HG03103 (cell line): ENCODE data around the gene GNAL.
"Not testable (repeated sequence)": the region's sequence is repeated elsewhere in the genome, so short reads cannot be mapped to it uniquely, and the experiment has no call there.

Experiments used
- ATAC-seq: cut with Tn5 transposase; IDR thresholded peaks from one replicate; pipeline ENCODE4 v1.9.1; 2021; ENCODE audit warnings: low read depth; ENCODE audit not compliant: unreplicated experiment

GNAL gene

DNA sequence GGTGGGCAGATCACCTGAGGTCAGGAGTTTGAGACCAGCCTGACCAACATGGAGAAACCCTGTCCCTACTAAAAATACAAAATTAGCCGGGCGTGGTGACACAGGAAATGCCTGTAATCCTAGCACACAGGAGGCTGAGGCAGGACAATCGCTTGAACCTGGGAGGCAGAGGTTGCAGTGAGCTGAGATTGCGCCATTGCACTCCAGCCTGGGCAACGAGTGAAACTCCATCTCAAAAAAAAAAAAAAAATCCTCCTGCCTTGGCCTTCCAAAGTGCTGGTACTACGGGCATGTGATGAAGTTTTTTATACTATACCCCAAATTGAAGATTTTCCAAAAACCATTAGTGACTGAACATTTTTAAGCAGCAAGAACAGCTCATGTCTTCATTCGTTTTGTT, 203.4 kb downstream of the GNAL start:
- not testable (repeated sequence) for ATAC-seq

GRCh38 chr18:11897781-11898180, 208.7 kb downstream of the GNAL start:
- ATAC-seq: no peak

DNA sequence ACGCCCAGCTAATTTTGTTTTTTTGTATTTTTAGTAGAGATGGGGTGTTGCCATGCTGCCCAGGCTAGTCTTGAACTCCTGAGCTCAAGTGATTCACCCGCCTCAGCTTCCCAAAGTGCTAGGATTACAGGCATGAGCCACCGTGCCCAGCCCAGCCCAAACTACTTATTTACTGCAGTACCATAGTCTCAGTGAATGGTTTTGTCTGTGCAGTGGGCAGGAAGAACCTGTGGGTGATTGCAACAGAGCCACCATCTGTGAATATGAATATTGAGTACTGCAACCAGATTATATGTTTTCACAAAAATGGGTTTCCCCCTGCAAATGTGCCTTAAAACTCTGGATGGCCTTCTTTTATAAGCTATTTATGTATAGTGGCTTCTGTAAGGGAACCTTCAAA, 210.0 kb downstream of the GNAL start:
- ATAC-seq: no peak

GRCh38 chr18:11901826-11902438, 212.9 kb downstream of the GNAL start:
- ATAC-seq: no peak

- ATAC-seq: no peak
Observed at GRCh38 chr18:11902522-11903292, 213.6 kb downstream of the GNAL start.

DNA sequence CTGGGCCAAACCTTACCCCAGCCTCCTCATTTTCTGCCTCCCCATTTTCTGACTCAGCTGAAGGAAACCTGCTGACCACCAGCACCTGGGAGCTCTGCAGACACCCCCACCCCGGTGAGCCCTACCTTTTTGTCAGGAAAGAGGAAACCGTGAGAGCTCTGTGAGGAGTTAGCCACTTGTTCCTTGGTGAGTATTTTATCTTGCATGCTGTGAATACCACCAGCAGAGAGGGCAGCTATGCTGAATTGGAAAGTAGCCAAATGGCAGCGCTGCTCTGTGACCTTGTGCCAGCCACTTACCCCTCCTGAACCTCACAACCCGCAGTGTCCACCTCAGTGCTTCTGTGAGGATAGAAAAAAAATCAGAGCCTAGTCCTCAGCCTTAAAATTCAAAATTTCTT, 216.5 kb downstream of the GNAL start:
- no peak for ATAC-seq

- no peak for ATAC-seq
Observed at GRCh38 chr18:11906176-11906575, 217.1 kb downstream of the GNAL start.

GRCh38 chr18:11906926-11907874, 218.1 kb downstream of the GNAL start:
- no peak for ATAC-seq

DNA sequence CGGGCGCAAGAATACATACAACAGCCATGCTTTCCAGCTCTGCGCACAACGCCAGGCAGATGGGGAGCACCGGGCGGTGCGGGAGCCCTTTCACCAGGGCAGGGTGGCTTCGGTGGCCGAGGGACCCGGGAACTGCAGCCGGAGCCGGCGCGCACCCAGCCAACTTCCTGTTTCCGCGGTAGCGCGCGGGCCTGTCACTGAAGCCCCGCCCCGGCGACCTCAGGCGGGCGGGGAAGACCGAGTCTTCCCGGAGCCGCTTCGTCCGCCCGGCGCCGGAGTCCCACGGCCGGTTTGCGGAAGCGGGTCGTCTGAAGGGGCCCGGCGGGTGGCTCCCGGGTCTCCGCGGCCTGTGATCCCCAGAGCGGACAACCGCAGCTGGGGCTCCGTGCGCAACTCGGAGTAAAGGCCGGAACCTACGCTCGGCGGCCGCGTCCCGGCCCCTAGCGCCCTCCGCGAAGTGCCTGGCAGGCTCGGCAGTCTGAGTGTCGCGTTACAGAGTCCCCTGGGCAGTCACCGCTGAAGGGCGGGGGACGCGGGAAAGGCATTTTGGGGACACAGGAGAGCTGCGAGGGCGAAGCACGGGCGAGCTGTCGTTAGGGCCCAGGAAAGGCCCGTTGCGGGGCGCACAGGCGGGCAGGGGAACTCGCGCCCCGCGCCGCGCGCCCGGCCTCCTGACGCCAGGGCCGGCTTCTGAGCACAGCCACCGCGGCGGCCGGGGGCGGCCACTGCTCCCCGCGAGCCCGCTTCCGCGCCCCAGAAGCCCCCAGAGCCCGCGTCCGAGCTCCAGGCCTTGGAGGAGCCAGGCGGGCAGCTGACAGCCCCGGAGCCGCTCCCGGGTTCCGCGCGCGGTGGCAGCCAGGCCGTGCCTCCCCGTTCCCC, 219.4 kb downstream of the GNAL start, which contains the start of gene MPPE1:
Gene MPPE1, minus strand, starts transcription at position 136 of the 879 bp plus-strand sequence. CDS start 11,053 bp downstream, outside the sequence.
- ATAC-seq: peak; percentile 78

DNA sequence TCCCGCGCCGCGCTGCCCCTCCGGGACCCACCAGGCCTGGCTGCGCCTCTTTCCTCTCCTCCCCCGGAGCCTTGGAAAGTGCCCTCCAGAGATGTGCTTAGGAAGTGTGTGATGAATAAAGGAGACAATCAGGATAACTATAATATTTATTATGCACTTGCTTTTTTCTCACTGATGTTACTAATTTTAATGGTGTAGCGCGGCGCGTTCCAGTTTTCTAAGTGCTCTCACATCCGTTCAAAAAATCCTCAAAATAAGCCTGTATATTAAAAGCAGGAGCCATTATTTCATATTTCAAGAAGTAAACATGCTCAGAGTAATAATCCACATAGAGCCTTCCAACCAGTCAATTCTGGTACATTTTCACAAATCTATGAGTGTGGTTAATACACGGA, 220.0 kb downstream of the GNAL start:
- peak; percentile 23 for ATAC-seq

DNA sequence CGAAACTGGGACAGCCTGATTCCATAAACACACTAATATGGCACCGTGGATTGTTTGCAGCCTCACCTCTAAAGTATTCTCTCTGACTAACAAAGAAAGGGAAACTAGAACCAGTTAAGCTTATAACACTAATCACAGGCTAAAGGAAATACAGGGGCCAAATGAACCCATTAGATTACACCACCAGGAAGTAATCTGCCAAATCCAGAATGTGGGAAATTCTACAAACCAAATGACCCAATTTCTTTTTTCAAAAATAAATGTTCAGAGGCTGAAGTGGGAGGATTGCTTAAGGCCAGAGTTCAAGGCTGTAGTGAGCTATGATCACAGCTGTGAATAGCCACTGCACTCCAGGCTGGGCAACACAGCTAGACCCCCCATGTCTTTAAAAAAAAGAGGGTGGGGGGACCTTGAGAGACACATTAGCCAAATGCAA, 220.5 kb downstream of the GNAL start:
- ATAC-seq: no peak

DNA sequence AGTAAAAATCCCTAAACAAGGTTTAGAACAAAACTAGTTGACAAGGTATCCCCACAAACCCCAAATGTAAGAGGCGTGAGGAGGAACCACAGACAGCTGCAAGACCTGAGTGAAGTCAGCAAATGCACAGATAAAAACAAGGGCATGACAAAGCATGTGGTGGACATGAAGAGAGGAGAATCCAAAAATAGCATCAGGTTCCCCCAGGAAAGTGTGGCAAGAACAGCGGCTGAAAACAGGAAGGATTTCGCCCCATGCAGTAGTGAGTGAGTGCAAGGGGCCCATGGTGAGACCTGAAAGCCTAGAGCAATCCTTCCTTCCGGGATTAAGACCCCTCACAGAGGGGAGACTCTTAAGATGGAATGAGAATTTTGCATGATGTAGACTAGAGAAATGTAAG, 227.8 kb downstream of the GNAL start:
- ATAC-seq: not testable (repeated sequence)

GRCh38 chr18:11919522-11919921, 230.5 kb downstream of the GNAL start:
- ATAC-seq: not testable (repeated sequence)

- ATAC-seq: no peak
Observed at GRCh38 chr18:11923450-11923849, 234.4 kb downstream of the GNAL start.

DNA sequence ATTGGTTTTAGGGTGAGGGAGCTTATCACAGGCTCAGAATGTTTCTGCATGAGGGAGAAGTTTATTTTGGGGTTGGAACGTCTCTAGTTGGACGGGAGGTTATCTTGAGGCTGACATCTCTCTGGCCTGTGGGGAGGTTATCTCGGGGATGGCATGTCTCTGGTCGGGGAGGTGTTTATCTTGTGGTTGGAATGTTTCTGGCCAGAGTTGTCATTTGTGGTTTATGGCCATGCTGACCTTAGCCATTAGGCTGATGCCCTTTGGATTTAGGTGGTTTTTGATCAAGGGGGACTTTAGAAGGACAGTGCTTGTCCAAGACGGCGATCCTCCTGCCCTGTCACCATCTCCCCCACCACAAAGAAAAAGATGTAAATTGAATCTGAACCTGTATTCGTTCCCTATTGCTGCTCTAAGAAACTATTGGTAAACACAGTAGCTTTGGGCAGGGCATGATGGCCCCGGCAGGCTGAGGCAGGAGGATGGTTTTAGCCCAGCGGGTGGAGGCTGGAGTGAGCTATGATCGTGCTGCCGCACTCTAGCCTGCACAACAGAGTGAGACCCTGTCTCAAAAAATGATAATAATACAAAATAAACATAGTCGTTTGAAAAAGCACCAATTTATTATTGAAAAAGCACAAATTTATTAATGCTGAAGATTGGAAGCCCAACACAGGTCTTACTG, 236.9 kb downstream of the GNAL start:
- ATAC-seq: no peak

- no peak for ATAC-seq
Observed at GRCh38 chr18:11927497-11927896, 238.4 kb downstream of the GNAL start.

DNA sequence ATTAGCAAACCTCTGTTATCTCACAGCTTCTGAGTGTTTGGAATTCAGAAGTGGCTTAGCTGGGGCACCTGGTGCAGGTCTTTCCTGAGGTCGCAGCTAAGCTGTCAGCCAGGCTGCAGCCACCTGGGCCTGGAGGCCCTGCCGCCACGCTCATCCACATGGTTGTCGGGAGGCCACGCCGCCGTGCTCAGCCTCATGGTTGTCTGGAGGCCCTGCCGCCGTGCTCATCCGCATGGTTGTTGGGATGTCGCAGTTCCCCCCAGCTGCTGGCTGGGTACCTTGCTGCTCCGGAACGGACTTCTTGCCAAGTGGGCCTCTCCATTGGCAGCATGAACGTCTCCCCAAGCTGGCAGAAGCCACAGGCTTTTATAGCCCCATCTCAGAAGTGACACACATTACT, 243.3 kb downstream of the GNAL start:
- no peak for ATAC-seq
